Glomerular visceral epithelial cell (primary cell): ENCODE measurements around the gene CTRB2.
A peak's percentile ranks its signal among the peaks of the same experiment; 100 is the strongest.
"Not testable (repeated sequence)": the region's sequence is repeated elsewhere in the genome, so short reads cannot be mapped to it uniquely, and the experiment has no call there.

Source experiments
- DNase-seq: peaks from one replicate; pipeline ENCODE4 v3.0.0-alpha.2; 2016; ENCODE audit errors: extremely low spot score

The CTRB2 gene

GRCh38 chr16:75242436-75243078 lies 35.6 kb upstream of the CTRB2 start:
- DNase-seq, result not testable (repeated sequence)

GRCh38 chr16:75241955-75242354 lies 35.0 kb upstream of the CTRB2 start:
- DNase-seq, result no peak

GRCh38 chr16:75241412-75241811 lies 34.5 kb upstream of the CTRB2 start:
- no peak for DNase-seq

GRCh38 chr16:75240633-75241032 lies 33.7 kb upstream of the CTRB2 start:
- not testable (repeated sequence) for DNase-seq

- DNase-seq, result no peak
Measured at GRCh38 chr16:75239542-75240122, 32.7 kb upstream of the CTRB2 start.

GRCh38 chr16:75238853-75239541 lies 32.0 kb upstream of the CTRB2 start:
- DNase-seq, result no peak

GRCh38 chr16:75238132-75238852 lies 31.3 kb upstream of the CTRB2 start:
- peak; percentile 72 for DNase-seq

- no peak for DNase-seq
Measured at GRCh38 chr16:75237398-75238131, 30.6 kb upstream of the CTRB2 start.

GRCh38 chr16:75236736-75237397 lies 29.9 kb upstream of the CTRB2 start:
- DNase-seq, result no peak

- no peak for DNase-seq
Measured at GRCh38 chr16:75236232-75236631, 29.3 kb upstream of the CTRB2 start.

- no peak for DNase-seq
Measured at GRCh38 chr16:75235721-75236193, 28.8 kb upstream of the CTRB2 start.

GRCh38 chr16:75234856-75235696 lies 28.1 kb upstream of the CTRB2 start:
- no peak for DNase-seq

- no peak for DNase-seq
Measured at GRCh38 chr16:75233611-75233938, 26.6 kb upstream of the CTRB2 start.

- DNase-seq, result no peak
Measured at GRCh38 chr16:75231570-75231969, 24.6 kb upstream of the CTRB2 start.

GRCh38 chr16:75230471-75231110 lies 23.6 kb upstream of the CTRB2 start:
- DNase-seq, result no peak

- DNase-seq, result no peak
Measured at GRCh38 chr16:75229172-75230031, 22.4 kb upstream of the CTRB2 start.

GRCh38 chr16:75228143-75228976 lies 21.4 kb upstream of the CTRB2 start:
- DNase-seq, result no peak
